ENCODE measurements around the gene ZBTB43.

DNA sequence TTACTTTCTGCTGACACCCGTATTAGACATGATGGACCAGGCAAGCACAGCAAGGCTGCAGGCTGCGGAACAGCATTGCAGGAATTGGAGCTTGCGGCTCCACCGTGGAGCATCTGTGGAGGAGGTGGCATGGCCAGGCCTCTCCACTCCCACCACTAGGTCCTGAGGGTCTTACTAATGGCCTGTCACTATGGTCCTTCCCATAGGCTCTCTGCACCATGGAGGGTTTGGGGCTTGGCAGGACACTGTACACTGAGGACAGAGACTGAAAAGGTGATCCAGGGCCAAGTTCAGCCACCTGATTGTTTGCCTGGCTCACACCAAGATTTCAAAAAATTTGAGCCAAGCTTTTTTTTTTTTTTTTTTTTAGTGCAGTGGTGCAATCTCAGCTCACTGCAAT lies 14.3 kb upstream of the ZBTB43 start:
- TF ChIP-seq, protein P1, sequence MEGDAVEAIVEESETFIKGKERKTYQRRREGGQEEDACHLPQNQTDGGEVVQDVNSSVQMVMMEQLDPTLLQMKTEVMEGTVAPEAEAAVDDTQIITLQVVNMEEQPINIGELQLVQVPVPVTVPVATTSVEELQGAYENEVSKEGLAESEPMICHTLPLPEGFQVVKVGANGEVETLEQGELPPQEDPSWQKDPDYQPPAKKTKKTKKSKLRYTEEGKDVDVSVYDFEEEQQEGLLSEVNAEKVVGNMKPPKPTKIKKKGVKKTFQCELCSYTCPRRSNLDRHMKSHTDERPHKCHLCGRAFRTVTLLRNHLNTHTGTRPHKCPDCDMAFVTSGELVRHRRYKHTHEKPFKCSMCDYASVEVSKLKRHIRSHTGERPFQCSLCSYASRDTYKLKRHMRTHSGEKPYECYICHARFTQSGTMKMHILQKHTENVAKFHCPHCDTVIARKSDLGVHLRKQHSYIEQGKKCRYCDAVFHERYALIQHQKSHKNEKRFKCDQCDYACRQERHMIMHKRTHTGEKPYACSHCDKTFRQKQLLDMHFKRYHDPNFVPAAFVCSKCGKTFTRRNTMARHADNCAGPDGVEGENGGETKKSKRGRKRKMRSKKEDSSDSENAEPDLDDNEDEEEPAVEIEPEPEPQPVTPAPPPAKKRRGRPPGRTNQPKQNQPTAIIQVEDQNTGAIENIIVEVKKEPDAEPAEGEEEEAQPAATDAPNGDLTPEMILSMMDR (IDR thresholded peaks at IDR 0.05): no peak
- TF ChIP-seq ZFX (IDR thresholded peaks at IDR 0.05; ENCODE audit: borderline replicate concordance): no peak
